Stomach (tissue), 9 donors: ENCODE measurements around the gene HMGXB3. TPM values are rescaled to one million over a fixed set of nuclear protein-coding genes. Genes with fewer than 3 reads are reported as not detected.

ENCODE experiments used
- DNase-seq, 2 donors: peaks; one replicate each; pipeline versions ENCODE4 v3.0.0 to v3.0.0-alpha.2; 2013 to 2019
- H3K27ac ChIP-seq, 5 donors: fragments of 200-600 bp in 4 of 5; sonication (generic) in 4 of 5; one replicate each; pipeline ENCODE4 v1.5.1; 2013 to 2019; ENCODE audit warnings: mild to moderate bottlenecking in 1 of 5, moderate library complexity in 1 of 5
- H3K27me3 ChIP-seq, 3 donors: fragments of 200-600 bp; sonication (generic); one replicate each; pipeline ENCODE4 v1.5.1; 2017 to 2019; ENCODE audit warnings: mixed run types in 1 of 3
- H3K36me3 ChIP-seq, 4 donors: fragments of 200-600 bp; sonication (generic); 1 replicate in 3 of 4; 2 replicates in 1 of 4; pipeline ENCODE4 v1.5.1; 2016 to 2019
- H3K4me1 ChIP-seq, 4 donors: fragments of 200-600 bp; sonication (generic); one replicate each; pipeline ENCODE4 v1.5.1; 2016 to 2019
- H3K4me3 ChIP-seq, 4 donors: fragments of 200-600 bp; sonication (generic) in 3 of 4; one replicate each; pipeline ENCODE4 v1.5.1; 2016 to 2019; ENCODE audit warnings: mild to moderate bottlenecking in 1 of 4
- H3K9me3 ChIP-seq, 4 donors: fragments of 200-600 bp; sonication (generic); one replicate each; pipeline ENCODE4 v1.5.1; 2016 to 2019
- CTCF ChIP-seq, 7 experiments: fragments of 450-650 bp in 4 of 7; fragments of 200-600 bp in 3 of 7; sonication (generic) in 3 of 7; IDR thresholded peaks; one replicate each; pipeline ENCODE4 v1.5.1; 2016 to 2019; ENCODE audit warnings: antibody characterized with exemption in 7 of 7, control low read depth in 2 of 7, mild to moderate bottlenecking in 1 of 7
- EP300 ChIP-seq: sonication (generic); formaldehyde crosslinking; IDR thresholded peaks from one replicate; pipeline ENCODE4 v1.6.1; 2017; ENCODE audit warnings: antibody characterized with exemption
- POLR2A ChIP-seq, 4 donors: fragments of 450-650 bp; IDR thresholded peaks; one replicate each; pipeline ENCODE4 v1.6.1; 2016; ENCODE audit warnings: antibody characterized with exemption in 4 of 4, control low read depth in 2 of 4, mild to moderate bottlenecking in 1 of 4, moderate library complexity in 1 of 4
- POLR2AphosphoS5 ChIP-seq, 3 donors: sonication (generic); formaldehyde crosslinking; IDR thresholded peaks; one replicate each; pipeline ENCODE4 v1.6.1; 2016; ENCODE audit warnings: antibody characterized with exemption in 3 of 3
- WGBS, 5 donors: extraction: QIAGEN DNeasy Blood & Tissue Kit in 3 of 5; methylation state at CpG; one replicate each; pipeline versions ENCODE4 v1.1.5 to v1.1.7; 2013 to 2018; 5-methylcytosine and 5-hydroxymethylcytosine counted together
- intact Hi-C: fragments of 100-400 bp; cut with DNase I; formaldehyde crosslinking; loops from one replicate; pipeline ENCODE4 v1.15.1; 2023; ENCODE audit warnings: low total_unique reads
- polyA plus RNA-seq, 3 donors: library from polyadenylated mRNA; stranded (reverse); fragments of 200-250 nt; gene quantifications; one replicate each; pipeline ENCODE4 v1.2.3, GENCODE V29; 2013
- total RNA-seq, 5 donors: library from RNA; depleted of rRNA; stranded (reverse); fragments of >200 nt; gene quantifications; one replicate each; pipeline versions ENCODE4 v1.1.0 to v1.2.3, GENCODE V29; 2014 to 2016
- donor health status: healthy with polysubstance abuse.
- donor health status: Bipolar disorder and iron deficiency.
- donor health status: healthy.

HMGXB3 gene
- total and polyA plus RNA-seq, 8 donors = 7.9 to 90.6 (median 32.6) TPM

- no peak for DNase-seq
- H3K36me3 ChIP-seq = peaks cover 72 to 91% (median 89%) of the 10 kb centered on the region in 4 donors
- H3K27ac ChIP-seq = no peak overlapping the region
- H3K9me3 ChIP-seq = no peaks in the 10 kb centered on the region
- peaks cover 0 to 4% (median 0%) of the 10 kb centered on the region in 4 donors for H3K4me1 ChIP-seq
- TF ChIP-seq POLR2AphosphoS5 (IDR thresholded peaks at IDR 0.05) = no peak
- no peak for TF ChIP-seq EP300
- TF ChIP-seq POLR2A (IDR thresholded peaks at IDR 0.05) = no peak
- TF ChIP-seq CTCF (IDR thresholded peaks at IDR 0.05) = no peak
- H3K27me3 ChIP-seq = no peaks in the 10 kb centered on the region
- no peak overlapping the region for H3K4me3 ChIP-seq
- intact Hi-C loops = no loop called here
- 64 to 99% (median 71%) methylated on average over 5 to 6 of the region's 6 CpGs for WGBS, 5 donors
These were observed 51.9 kb downstream of the HMGXB3 start for GRCh38 chr5:150052226-150052955.

GRCh38 chr5:150052956-150053712 is 52.6 kb downstream of the HMGXB3 start:
- Histone ChIP-seq H3K27ac (no peak overlapping the region), H3K36me3 (peaks cover 65 to 84% (median 82%) of the 10 kb centered on the region in 4 donors)
- 81 to 87% (median 83%) methylated on average over 9 of the region's 9 CpGs for WGBS, 5 donors

GRCh38 chr5:150053713-150054392 is 53.3 kb downstream of the HMGXB3 start:
- Histone ChIP-seq H3K4me3 (no peak overlapping the region), H3K27me3 (no peaks in the 10 kb centered on the region), H3K9me3 (no peaks in the 10 kb centered on the region), H3K27ac (no peak overlapping the region), H3K36me3 (peaks cover 58 to 77% (median 75%) of the 10 kb centered on the region in 4 donors), H3K4me1 (peaks cover 0 to 4% (median 0%) of the 10 kb centered on the region in 4 donors)
- intact Hi-C loops = no loop called here
- 82 to 95% (median 91%) methylated on average over 11 to 14 of the region's 14 CpGs for WGBS, 5 donors
- DNase-seq = no peak
- no peak for TF ChIP-seq POLR2A (IDR thresholded peaks at IDR 0.05)
- no peak for TF ChIP-seq POLR2AphosphoS5 (IDR thresholded peaks at IDR 0.05)
- no peak for TF ChIP-seq CTCF (IDR thresholded peaks at IDR 0.05)
- TF ChIP-seq EP300 = no peak

More at GRCh38 chr5:150052956-150053712, 52.6 kb downstream of the HMGXB3 start:
- peaks cover 0 to 4% (median 0%) of the 10 kb centered on the region in 4 donors for H3K4me1 ChIP-seq
- H3K4me3 ChIP-seq = no peak overlapping the region
- no peaks in the 10 kb centered on the region for H3K9me3 ChIP-seq
- TF ChIP-seq POLR2A (IDR thresholded peaks at IDR 0.05) (no peak), CTCF (IDR thresholded peaks at IDR 0.05) (no peak), EP300 (no peak), POLR2AphosphoS5 (IDR thresholded peaks at IDR 0.05) (no peak)
- intact Hi-C loops = no loop called here
- no peaks in the 10 kb centered on the region for H3K27me3 ChIP-seq
- DNase-seq = no peak

- intact Hi-C loops = no loop called here
- H3K27me3 ChIP-seq = no peaks in the 10 kb centered on the region
- no peaks in the 10 kb centered on the region for H3K9me3 ChIP-seq
- no peak overlapping the region for H3K27ac ChIP-seq
- TF ChIP-seq EP300 (no peak), POLR2A (IDR thresholded peaks at IDR 0.05) (no peak), CTCF (IDR thresholded peaks at IDR 0.05) (no peak), POLR2AphosphoS5 (IDR thresholded peaks at IDR 0.05) (no peak)
- H3K4me3 ChIP-seq = no peak overlapping the region
- H3K4me1 ChIP-seq = peaks cover 0 to 4% (median 0%) of the 10 kb centered on the region in 4 donors
- 88 to 95% (median 91%) methylated on average over 2 of the region's 2 CpGs for WGBS, 5 donors
- DNase-seq = no peak
- peaks cover 51 to 69% (median 67%) of the 10 kb centered on the region in 4 donors for H3K36me3 ChIP-seq
These were observed 54.0 kb downstream of the HMGXB3 start for GRCh38 chr5:150054569-150054968.
